ENCODE results near the gene HEBP2.

- no peak for TF ChIP-seq EZH2 (IDR thresholded peaks at IDR 0.05; ENCODE audit: low read length, unreplicated experiment)
- TF ChIP-seq CTCF (conservative IDR thresholded peaks at IDR 0.05; ENCODE audit: low read depth, low read length) = no peak
- no peak for TF ChIP-seq EZH2phosphoT487 (IDR thresholded peaks at IDR 0.05; ENCODE audit: borderline replicate concordance, low read length)
Observed at GRCh38 chr6:138465007-138465645, 61.1 kb downstream of the HEBP2 start.
